Loucy (cell line): ENCODE results near the gene AVPR2.
A peak's percentile ranks its signal among the peaks of the same experiment; 100 is the strongest.

ENCODE experiments used
- H2AFZ ChIP-seq: fragments of 200-600 bp; sonication (generic); 2 replicates; pipeline ENCODE4 v1.6.0; 2016; ENCODE audit warnings: antibody characterized with exemption, mild to moderate bottlenecking, low read length, moderate library complexity
- H3F3A ChIP-seq: fragments of 200-600 bp; 2 replicates; pipeline ENCODE4 v1.6.0; 2016; ENCODE audit warnings: antibody characterized with exemption, low read depth, mild to moderate bottlenecking
- H3K27me3 ChIP-seq: fragments of 200-600 bp; sonication (generic); 2 replicates; pipeline ENCODE4 v1.6.1; 2014; ENCODE audit warnings: low read length, mild to moderate bottlenecking; ENCODE audit not compliant: insufficient read depth, poor library complexity, severe bottlenecking
- H3K36me3 ChIP-seq: fragments of 200-600 bp; sonication (generic); 2 replicates; pipeline ENCODE4 v1.6.1; 2016; ENCODE audit warnings: low read length; ENCODE audit not compliant: insufficient read depth
- H3K4me1 ChIP-seq: fragments of 200-600 bp; sonication (generic); 2 replicates; pipeline ENCODE4 v1.5.1; 2014; ENCODE audit warnings: low read length, mild to moderate bottlenecking; ENCODE audit not compliant: insufficient read depth, poor library complexity, severe bottlenecking
- H3K4me2 ChIP-seq: fragments of 200-600 bp; sonication (generic); 2 replicates; pipeline ENCODE4 v1.6.0; 2014; ENCODE audit warnings: antibody characterized with exemption, low read length, low read depth, mild to moderate bottlenecking; ENCODE audit not compliant: poor library complexity, severe bottlenecking
- H3K4me3 ChIP-seq: fragments of 200-600 bp; sonication (generic); 2 replicates; pipeline ENCODE4 v1.5.1; 2014; ENCODE audit warnings: low read length, mild to moderate bottlenecking, mixed read lengths; ENCODE audit not compliant: poor library complexity, severe bottlenecking
- H3K79me2 ChIP-seq: fragments of 200-600 bp; sonication (generic); 2 replicates; pipeline ENCODE4 v1.6.1; 2014; ENCODE audit warnings: low read length; ENCODE audit not compliant: insufficient read depth
- H3K9ac ChIP-seq: fragments of 200-600 bp; sonication (generic); 2 replicates; pipeline ENCODE4 v1.6.0; 2014; ENCODE audit warnings: mild to moderate bottlenecking, low read depth, low read length, moderate library complexity; ENCODE audit not compliant: poor library complexity, severe bottlenecking
- H3K9me2 ChIP-seq: fragments of 200-600 bp; sonication (generic); replicated peaks from 2 replicates; pipeline ENCODE4 v1.6.1; 2016; ENCODE audit warnings: low read depth, low read length, mixed read lengths
- H3K9me3 ChIP-seq: fragments of 200-600 bp; sonication (generic); 2 replicates; pipeline ENCODE4 v1.6.1; 2014; ENCODE audit warnings: mild to moderate bottlenecking, antibody characterized with exemption, low read length, low read depth; ENCODE audit not compliant: insufficient read depth
- H4K20me1 ChIP-seq: fragments of 200-600 bp; sonication (generic); 2 replicates; pipeline ENCODE4 v1.6.0; 2014; ENCODE audit warnings: antibody characterized with exemption, low read length, mild to moderate bottlenecking; ENCODE audit not compliant: insufficient read depth, poor library complexity, severe bottlenecking
- CTCF ChIP-seq: fragments of 200-600 bp; sonication (generic); conservative IDR thresholded peaks from 2 replicates; pipeline ENCODE4 v1.5.1; 2014; ENCODE audit warnings: mild to moderate bottlenecking, antibody characterized with exemption, low read length
- EZH2phosphoT487 ChIP-seq: fragments of 200-600 bp; IDR thresholded peaks from 2 replicates; pipeline ENCODE4 v1.6.1; 2018; ENCODE audit warnings: antibody characterized with exemption, mild to moderate bottlenecking, moderate library complexity, borderline replicate concordance

The AVPR2 gene

DNA sequence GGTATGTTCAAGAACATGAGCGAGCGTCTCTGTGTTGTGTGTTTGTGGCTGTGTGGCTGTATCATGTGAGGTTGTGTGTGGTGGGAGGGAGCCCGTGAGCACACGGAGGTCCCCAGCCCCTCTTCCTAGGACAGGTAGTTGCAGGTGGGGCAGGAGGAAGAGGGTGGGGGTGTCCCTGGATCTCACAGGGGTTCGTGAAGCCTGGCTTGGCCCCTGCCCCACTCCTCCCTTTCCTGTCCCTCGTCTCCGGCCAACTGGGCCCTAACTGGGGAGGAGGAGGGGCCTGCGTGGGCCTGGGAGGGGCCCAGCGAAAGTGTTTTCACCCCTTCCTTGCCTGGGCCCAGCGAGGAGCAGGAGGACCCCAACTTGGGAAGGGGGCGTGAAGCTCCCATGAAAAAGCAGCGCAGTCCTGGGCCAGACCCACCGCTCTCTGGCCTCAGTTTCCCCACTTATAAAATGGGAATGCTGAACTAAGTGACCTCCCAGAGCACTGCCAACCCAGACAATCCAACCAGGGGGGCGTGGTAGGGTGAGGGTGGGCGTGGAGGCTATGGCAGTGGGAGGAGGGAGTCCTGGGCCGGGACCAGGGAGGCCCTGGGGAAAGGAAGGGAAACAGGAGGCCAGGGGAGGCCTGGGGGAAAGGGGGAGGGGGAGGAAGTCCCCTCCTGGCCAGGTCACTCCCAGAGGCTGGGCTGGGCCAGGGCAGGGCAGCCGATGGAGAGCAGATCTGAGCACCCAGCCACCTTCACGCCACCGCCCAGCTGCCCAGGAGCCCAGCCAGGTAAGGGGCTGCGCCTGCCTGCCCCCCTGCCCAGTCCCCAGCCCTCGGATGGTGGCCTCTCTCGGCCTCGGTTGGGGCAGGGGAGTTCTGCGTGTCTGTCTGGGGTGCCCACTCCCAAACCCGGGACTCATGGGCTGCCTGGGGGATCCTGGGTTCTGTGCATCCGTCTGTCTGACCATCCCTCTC, at the start of gene AVPR2:
TSS of gene AVPR2 (plus strand) at position 683 of the 967 bp plus-strand sequence. CDS start 473 bp downstream, outside the sequence.
- Histone ChIP-seq H3K9ac (peak within 1 kb of the TSS; percentile 12), H4K20me1 (no peaks in the 10 kb centered on the region), H3K4me2 (no peak within 1 kb of the TSS), H3K27me3 (no peaks in the 10 kb centered on the region), H3K4me3 (no peak within 1 kb of the TSS), H3K9me2 (no peaks in the 10 kb centered on the region), H3K9me3 (no peaks in the 10 kb centered on the region), H3F3A (peaks cover 3% of the 10 kb centered on the region; the same call in 1 of the 2 replicates), H3K36me3 (no peaks in the 10 kb centered on the region), H2AFZ (no peak within 1 kb of the TSS), H3K79me2 (no peaks in the 10 kb centered on the region), H3K4me1 (peaks cover 26% of the 10 kb centered on the region)
- TF ChIP-seq CTCF: no peak
- no peak for TF ChIP-seq EZH2phosphoT487

DNA sequence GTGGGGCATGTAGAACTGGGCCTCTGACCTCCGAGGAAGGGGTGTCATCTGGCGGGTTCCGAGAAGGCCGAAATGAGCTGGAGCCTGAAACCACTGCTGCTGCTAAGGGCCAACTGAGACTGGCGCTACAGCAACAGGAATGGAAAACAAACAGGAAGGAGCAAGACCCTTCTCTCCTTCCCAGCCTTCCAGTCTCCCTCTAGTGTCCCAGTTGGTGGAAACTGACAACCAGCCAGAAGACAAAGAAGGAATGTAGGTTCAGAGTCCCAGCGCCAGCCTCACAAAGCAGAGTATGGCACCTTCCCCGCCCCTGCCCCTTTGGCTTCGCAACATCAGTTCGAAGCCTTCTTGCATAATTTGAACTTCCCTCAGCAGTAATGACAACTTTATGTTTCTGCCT, 49.8 kb upstream of the AVPR2 start:
- peaks cover 3% of the 10 kb centered on the region for H3K4me1 ChIP-seq
- H3K9me3 ChIP-seq: no peaks in the 10 kb centered on the region
- H3K9me2 ChIP-seq: no peaks in the 10 kb centered on the region
- no peaks in the 10 kb centered on the region for H3K79me2 ChIP-seq
- no peaks in the 10 kb centered on the region for H3F3A ChIP-seq
- H3K27me3 ChIP-seq: no peaks in the 10 kb centered on the region
- no peak overlapping the region for H3K4me3 ChIP-seq
- H2AFZ ChIP-seq: no peak overlapping the region
- TF ChIP-seq EZH2phosphoT487: no peak
- no peak for TF ChIP-seq CTCF
- no peak overlapping the region for H3K4me2 ChIP-seq
- no peaks in the 10 kb centered on the region for H4K20me1 ChIP-seq
- H3K36me3 ChIP-seq: no peaks in the 10 kb centered on the region
- no peak overlapping the region for H3K9ac ChIP-seq

GRCh38 chrX:153857348-153857903, 47.0 kb upstream of the AVPR2 start:
- H3K9ac ChIP-seq: no peak overlapping the region
- H3K36me3 ChIP-seq: no peaks in the 10 kb centered on the region
- H3F3A ChIP-seq: no peaks in the 10 kb centered on the region
- no peaks in the 10 kb centered on the region for H3K9me3 ChIP-seq
- H3K4me3 ChIP-seq: no peak overlapping the region
- no peaks in the 10 kb centered on the region for H3K27me3 ChIP-seq
- H3K4me1 ChIP-seq: peaks cover 3% of the 10 kb centered on the region
- no peaks in the 10 kb centered on the region for H3K79me2 ChIP-seq
- TF ChIP-seq EZH2phosphoT487: no peak
- no peak for TF ChIP-seq CTCF
- no peak overlapping the region for H3K4me2 ChIP-seq
- no peaks in the 10 kb centered on the region for H3K9me2 ChIP-seq
- H2AFZ ChIP-seq: no peak overlapping the region
- H4K20me1 ChIP-seq: no peaks in the 10 kb centered on the region
